Endothelial cell of umbilical vein (primary cell): ENCODE data around the gene ATF6B.

Experiments used
- CTCF ChIP-seq, 2 donors: IDR thresholded peaks; 1 replicate in 1 of 2; 2 replicates in 1 of 2; pipeline ENCODE4 v1.5.1; 2011; ENCODE audit warnings: low read length in 2 of 2, mild to moderate bottlenecking in 2 of 2, moderate library complexity in 2 of 2, control low read depth in 1 of 2, inconsistent platforms in 1 of 2, low read depth in 1 of 2; ENCODE audit not compliant: insufficient read depth in 1 of 2; ENCODE audit errors: extremely low read depth in 1 of 2
- EZH2 ChIP-seq: IDR thresholded peaks from 2 replicates; pipeline ENCODE4 v1.6.1; 2012; ENCODE audit warnings: borderline replicate concordance, low read depth, mild to moderate bottlenecking, moderate library complexity, low read length, inconsistent platforms; ENCODE audit not compliant: severe bottlenecking
- GATA2 ChIP-seq: IDR thresholded peaks from 2 replicates; pipeline ENCODE4 v1.7.0; 2011; ENCODE audit warnings: low read depth, mild to moderate bottlenecking, moderate library complexity, mixed read lengths, low read length; ENCODE audit not compliant: insufficient read length, insufficient read depth
- JUN ChIP-seq: IDR thresholded peaks from 2 replicates; pipeline ENCODE4 v1.6.1; 2011; ENCODE audit warnings: borderline replicate concordance, low read depth; ENCODE audit not compliant: insufficient read length, insufficient read depth
- MAX ChIP-seq: IDR thresholded peaks from 2 replicates; pipeline ENCODE4 v1.6.1; 2011; ENCODE audit not compliant: insufficient read depth, insufficient read length
- POLR2A ChIP-seq: IDR thresholded peaks from 2 replicates; pipeline ENCODE4 v1.6.1; 2012; ENCODE audit warnings: low read depth, mild to moderate bottlenecking, control low read depth, low read length
- POLR2AphosphoS5 ChIP-seq: IDR thresholded peaks from 2 replicates; pipeline ENCODE4 v1.6.1; 2012; ENCODE audit warnings: low read depth, mild to moderate bottlenecking, control low read depth, low read length, moderate library complexity; ENCODE audit not compliant: insufficient read depth

- no peak for TF ChIP-seq CTCF (IDR thresholded peaks at IDR 0.05; ENCODE audit: extremely low read depth in 1 of 2, insufficient read depth in 1 of 2, low read depth in 1 of 2, low read length in 2 of 2)
- TF ChIP-seq EZH2 = peak; percentile 41
- no peak for TF ChIP-seq POLR2A
- TF ChIP-seq GATA2 = no peak
- no peak for TF ChIP-seq POLR2AphosphoS5
- no peak for TF ChIP-seq MAX
- TF ChIP-seq JUN = no peak
Observed at GRCh38 chr6:32149932-32150870, 22.2 kb upstream of the ATF6B start.
